ENCODE measurements around the gene RBM45. TPM values are rescaled to one million over a fixed set of nuclear protein-coding genes. Genes with fewer than 3 reads are reported as not detected.

The RBM45 gene
- polyA plus RNA-seq, 1 donor from 2014 or later, result 30.3 TPM

DNA sequence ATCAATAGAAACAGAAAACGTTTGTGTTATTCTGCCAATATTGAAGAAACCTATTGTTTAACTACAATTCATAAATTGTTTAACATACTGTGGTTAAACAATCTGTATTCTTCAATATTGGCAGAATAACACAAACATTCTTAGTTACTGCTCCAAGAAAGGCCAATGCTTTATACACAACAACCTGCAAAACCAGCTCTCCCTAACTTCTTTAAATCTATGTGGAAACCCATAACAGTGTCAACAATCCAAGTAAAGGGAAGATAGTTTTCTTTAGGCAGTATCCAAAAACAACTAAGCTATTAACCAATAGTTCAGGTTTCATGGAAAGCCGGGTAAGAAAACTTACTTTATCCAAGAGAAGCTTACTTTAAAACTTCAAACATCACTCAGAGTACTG is 6.2 kb upstream of the RBM45 start:
- Histone ChIP-seq H3K9ac (ENCODE audit: low read length) (no peak overlapping the region), H3K27me3 (ENCODE audit: insufficient read depth, low read depth, low read length) (no peaks in the 10 kb centered on the region), H3K36me3 (ENCODE audit: insufficient read depth, low read length) (no peaks in the 10 kb centered on the region), H3K79me2 (replicated peaks; ENCODE audit: insufficient read depth, low read length) (no peaks in the 10 kb centered on the region), H3K4me2 (ENCODE audit: low read length) (no peak overlapping the region), H4K20me1 (ENCODE audit: insufficient read depth) (no peaks in the 10 kb centered on the region), H3K27ac (ENCODE audit: low read length) (no peak overlapping the region), H3K9me3 (ENCODE audit: low read length) (no peaks in the 10 kb centered on the region), H2AFZ (ENCODE audit: low read depth, low read length) (no peak overlapping the region), H3K4me3 (ENCODE audit: low read length) (no peak overlapping the region), H3F3A (ENCODE audit: insufficient read depth, low read length, poor library complexity, severe bottlenecking) (no peaks in the 10 kb centered on the region), H3K9me2 (ENCODE audit: insufficient read depth, low read length) (no peaks in the 10 kb centered on the region)
- TF ChIP-seq EP300 (conservative IDR thresholded peaks at IDR 0.05; ENCODE audit: poor library complexity, severe bottlenecking), result no peak
- TF ChIP-seq, protein P1, sequence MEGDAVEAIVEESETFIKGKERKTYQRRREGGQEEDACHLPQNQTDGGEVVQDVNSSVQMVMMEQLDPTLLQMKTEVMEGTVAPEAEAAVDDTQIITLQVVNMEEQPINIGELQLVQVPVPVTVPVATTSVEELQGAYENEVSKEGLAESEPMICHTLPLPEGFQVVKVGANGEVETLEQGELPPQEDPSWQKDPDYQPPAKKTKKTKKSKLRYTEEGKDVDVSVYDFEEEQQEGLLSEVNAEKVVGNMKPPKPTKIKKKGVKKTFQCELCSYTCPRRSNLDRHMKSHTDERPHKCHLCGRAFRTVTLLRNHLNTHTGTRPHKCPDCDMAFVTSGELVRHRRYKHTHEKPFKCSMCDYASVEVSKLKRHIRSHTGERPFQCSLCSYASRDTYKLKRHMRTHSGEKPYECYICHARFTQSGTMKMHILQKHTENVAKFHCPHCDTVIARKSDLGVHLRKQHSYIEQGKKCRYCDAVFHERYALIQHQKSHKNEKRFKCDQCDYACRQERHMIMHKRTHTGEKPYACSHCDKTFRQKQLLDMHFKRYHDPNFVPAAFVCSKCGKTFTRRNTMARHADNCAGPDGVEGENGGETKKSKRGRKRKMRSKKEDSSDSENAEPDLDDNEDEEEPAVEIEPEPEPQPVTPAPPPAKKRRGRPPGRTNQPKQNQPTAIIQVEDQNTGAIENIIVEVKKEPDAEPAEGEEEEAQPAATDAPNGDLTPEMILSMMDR (IDR thresholded peaks at IDR 0.05; ENCODE audit: poor library complexity, severe bottlenecking), result no peak
- no peak for TF ChIP-seq POLR2AphosphoS5 (IDR thresholded peaks at IDR 0.05)
- TF ChIP-seq TAF1 (IDR thresholded peaks at IDR 0.05; ENCODE audit: low read depth), result no peak
- TF ChIP-seq, protein P2, sequence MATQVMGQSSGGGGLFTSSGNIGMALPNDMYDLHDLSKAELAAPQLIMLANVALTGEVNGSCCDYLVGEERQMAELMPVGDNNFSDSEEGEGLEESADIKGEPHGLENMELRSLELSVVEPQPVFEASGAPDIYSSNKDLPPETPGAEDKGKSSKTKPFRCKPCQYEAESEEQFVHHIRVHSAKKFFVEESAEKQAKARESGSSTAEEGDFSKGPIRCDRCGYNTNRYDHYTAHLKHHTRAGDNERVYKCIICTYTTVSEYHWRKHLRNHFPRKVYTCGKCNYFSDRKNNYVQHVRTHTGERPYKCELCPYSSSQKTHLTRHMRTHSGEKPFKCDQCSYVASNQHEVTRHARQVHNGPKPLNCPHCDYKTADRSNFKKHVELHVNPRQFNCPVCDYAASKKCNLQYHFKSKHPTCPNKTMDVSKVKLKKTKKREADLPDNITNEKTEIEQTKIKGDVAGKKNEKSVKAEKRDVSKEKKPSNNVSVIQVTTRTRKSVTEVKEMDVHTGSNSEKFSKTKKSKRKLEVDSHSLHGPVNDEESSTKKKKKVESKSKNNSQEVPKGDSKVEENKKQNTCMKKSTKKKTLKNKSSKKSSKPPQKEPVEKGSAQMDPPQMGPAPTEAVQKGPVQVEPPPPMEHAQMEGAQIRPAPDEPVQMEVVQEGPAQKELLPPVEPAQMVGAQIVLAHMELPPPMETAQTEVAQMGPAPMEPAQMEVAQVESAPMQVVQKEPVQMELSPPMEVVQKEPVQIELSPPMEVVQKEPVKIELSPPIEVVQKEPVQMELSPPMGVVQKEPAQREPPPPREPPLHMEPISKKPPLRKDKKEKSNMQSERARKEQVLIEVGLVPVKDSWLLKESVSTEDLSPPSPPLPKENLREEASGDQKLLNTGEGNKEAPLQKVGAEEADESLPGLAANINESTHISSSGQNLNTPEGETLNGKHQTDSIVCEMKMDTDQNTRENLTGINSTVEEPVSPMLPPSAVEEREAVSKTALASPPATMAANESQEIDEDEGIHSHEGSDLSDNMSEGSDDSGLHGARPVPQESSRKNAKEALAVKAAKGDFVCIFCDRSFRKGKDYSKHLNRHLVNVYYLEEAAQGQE (IDR thresholded peaks at IDR 0.05; ENCODE audit: borderline replicate concordance), result no peak

DNA sequence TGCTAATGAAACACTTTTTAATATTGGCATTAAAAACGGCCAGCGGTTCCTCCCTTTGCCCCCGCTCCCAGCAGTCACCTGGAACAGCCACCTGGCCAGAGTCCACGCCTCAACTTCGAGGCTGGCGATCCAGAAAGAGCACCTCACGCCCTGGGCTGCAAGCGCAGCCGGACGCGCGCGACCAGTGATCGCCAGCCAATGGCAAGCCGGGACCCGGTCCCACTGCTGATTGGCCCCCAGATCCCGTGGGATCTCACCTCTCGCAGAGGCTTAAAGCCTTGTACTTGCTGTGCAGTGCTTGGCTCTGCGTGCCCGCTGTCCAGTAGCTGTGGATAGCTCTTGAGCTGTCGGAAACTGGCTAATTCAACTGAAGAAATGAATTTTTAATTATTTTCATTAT is 4.1 kb upstream of the RBM45 start:
- Histone ChIP-seq H3K27ac (ENCODE audit: low read length) (no peak overlapping the region), H2AFZ (ENCODE audit: low read depth, low read length) (no peak overlapping the region), H3K27me3 (ENCODE audit: insufficient read depth, low read depth, low read length) (no peaks in the 10 kb centered on the region), H3K9me2 (ENCODE audit: insufficient read depth, low read length) (no peaks in the 10 kb centered on the region), H3K9ac (ENCODE audit: low read length) (no peak overlapping the region), H3F3A (ENCODE audit: insufficient read depth, low read length, poor library complexity, severe bottlenecking) (no peaks in the 10 kb centered on the region), H3K4me2 (ENCODE audit: low read length) (no peak overlapping the region), H4K20me1 (ENCODE audit: insufficient read depth) (no peaks in the 10 kb centered on the region), H3K4me3 (ENCODE audit: low read length) (no peak overlapping the region), H3K36me3 (ENCODE audit: insufficient read depth, low read length) (no peaks in the 10 kb centered on the region), H3K79me2 (replicated peaks; ENCODE audit: insufficient read depth, low read length) (no peaks in the 10 kb centered on the region), H3K9me3 (ENCODE audit: low read length) (no peaks in the 10 kb centered on the region)
- TF ChIP-seq TAF1 (IDR thresholded peaks at IDR 0.05; ENCODE audit: low read depth), result no peak
- TF ChIP-seq EP300 (conservative IDR thresholded peaks at IDR 0.05; ENCODE audit: poor library complexity, severe bottlenecking), result no peak
- TF ChIP-seq EZH2 (IDR thresholded peaks at IDR 0.05; ENCODE audit: borderline replicate concordance, insufficient read depth, low read length, poor library complexity, severe bottlenecking), result no peak
- TF ChIP-seq, protein P1 (IDR thresholded peaks at IDR 0.05; ENCODE audit: poor library complexity, severe bottlenecking), result no peak
- TF ChIP-seq, protein P2 (IDR thresholded peaks at IDR 0.05; ENCODE audit: borderline replicate concordance), result no peak
- no peak for TF ChIP-seq MXI1 (conservative IDR thresholded peaks at IDR 0.05; ENCODE audit: poor library complexity, severe bottlenecking)
- no peak for TF ChIP-seq RAD21 (conservative IDR thresholded peaks at IDR 0.05)
- TF ChIP-seq POLR2AphosphoS5 (IDR thresholded peaks at IDR 0.05), result no peak
- TF ChIP-seq SMC3 (conservative IDR thresholded peaks at IDR 0.05; ENCODE audit: poor library complexity), result no peak
